ENCODE data around the gene CHRNA1. TPM values are rescaled to one million over a fixed set of nuclear protein-coding genes. Genes with fewer than 3 reads are reported as not detected.

Gene CHRNA1
- total RNA-seq, 1 experiment from 2014 or later: not detected

DNA sequence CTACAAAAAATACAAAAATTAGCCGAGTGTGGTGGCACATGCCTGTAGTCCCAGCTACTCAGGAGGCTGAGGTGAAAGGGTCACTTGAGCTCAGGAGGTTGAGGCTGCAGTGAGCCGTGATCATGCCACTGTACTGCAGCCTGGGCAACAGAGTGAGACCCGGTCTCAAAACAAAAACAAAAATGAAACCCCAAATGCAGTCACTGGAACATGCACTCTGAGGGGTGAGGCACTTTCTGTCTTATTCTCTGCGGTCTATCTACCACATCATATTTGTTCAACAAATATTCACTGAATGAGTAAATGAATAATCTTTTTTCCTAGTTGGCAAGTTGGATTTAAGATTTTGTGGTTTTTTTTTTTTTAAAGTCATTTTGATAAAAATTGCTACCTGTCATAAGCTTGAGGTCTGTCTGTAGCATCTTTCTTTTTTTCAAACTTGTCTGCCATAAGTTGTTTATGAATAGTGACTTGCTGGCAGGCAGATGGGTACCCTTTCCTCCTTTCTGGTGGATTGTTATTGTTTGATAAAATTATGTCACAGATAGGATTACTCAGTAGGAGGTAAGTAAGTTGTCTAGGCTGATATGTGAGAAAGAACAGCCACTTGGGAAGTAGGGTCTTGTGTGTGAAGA lies 11.8 kb downstream of the CHRNA1 start:
- TF ChIP-seq, protein P1, sequence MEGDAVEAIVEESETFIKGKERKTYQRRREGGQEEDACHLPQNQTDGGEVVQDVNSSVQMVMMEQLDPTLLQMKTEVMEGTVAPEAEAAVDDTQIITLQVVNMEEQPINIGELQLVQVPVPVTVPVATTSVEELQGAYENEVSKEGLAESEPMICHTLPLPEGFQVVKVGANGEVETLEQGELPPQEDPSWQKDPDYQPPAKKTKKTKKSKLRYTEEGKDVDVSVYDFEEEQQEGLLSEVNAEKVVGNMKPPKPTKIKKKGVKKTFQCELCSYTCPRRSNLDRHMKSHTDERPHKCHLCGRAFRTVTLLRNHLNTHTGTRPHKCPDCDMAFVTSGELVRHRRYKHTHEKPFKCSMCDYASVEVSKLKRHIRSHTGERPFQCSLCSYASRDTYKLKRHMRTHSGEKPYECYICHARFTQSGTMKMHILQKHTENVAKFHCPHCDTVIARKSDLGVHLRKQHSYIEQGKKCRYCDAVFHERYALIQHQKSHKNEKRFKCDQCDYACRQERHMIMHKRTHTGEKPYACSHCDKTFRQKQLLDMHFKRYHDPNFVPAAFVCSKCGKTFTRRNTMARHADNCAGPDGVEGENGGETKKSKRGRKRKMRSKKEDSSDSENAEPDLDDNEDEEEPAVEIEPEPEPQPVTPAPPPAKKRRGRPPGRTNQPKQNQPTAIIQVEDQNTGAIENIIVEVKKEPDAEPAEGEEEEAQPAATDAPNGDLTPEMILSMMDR (conservative IDR thresholded peaks at IDR 0.05): no peak
- Histone ChIP-seq H3K9ac (ENCODE audit: extremely low read depth, insufficient read length, low read length) (no peak overlapping the region), H3K23ac (ENCODE audit: insufficient read length, low read depth, low read length) (no peak overlapping the region), H3K79me2 (ENCODE audit: insufficient read depth, low read length) (no peaks in the 10 kb centered on the region), H4K91ac (ENCODE audit: insufficient read length, low read depth, low read length) (no peak overlapping the region), H3K27me3 (ENCODE audit: insufficient read depth, low read length) (no peaks in the 10 kb centered on the region), H3K23me2 (ENCODE audit: insufficient read length, low read depth, low read length, poor library complexity, severe bottlenecking) (no peaks in the 10 kb centered on the region), H4K8ac (replicated peaks; ENCODE audit: insufficient read length, low read depth, low read length) (no peak overlapping the region), H3K14ac (ENCODE audit: insufficient read depth, low read length) (no peak overlapping the region), H3K9me3 (ENCODE audit: control insufficient read depth, low read depth, low read length) (no peaks in the 10 kb centered on the region), H3T11ph (ENCODE audit: low read length) (no peak overlapping the region), H2BK20ac (ENCODE audit: low read depth, low read length, poor library complexity, severe bottlenecking) (no peak overlapping the region), H4K20me1 (ENCODE audit: control insufficient read depth, insufficient read depth, insufficient read length) (no peaks in the 10 kb centered on the region), H3K4me1 (ENCODE audit: insufficient read depth, low read length) (peaks cover 2% of the 10 kb centered on the region; the same call in 1 of the 2 replicates), H3K27ac (ENCODE audit: insufficient read length, low read depth, low read length) (no peak overlapping the region), H3K79me1 (ENCODE audit: insufficient read depth, low read depth, low read length, poor library complexity, severe bottlenecking) (no peaks in the 10 kb centered on the region), H3K56ac (ENCODE audit: insufficient read length, low read depth, low read length) (no peak overlapping the region), H3K4ac (ENCODE audit: low read depth, low read length) (no peak overlapping the region), H2AK5ac (ENCODE audit: insufficient read length, low read length) (no peak overlapping the region), H2BK5ac (ENCODE audit: insufficient read length, low read length) (no peak overlapping the region), H2BK120ac (ENCODE audit: low read depth, low read length, poor library complexity, severe bottlenecking) (no peak overlapping the region), H2BK12ac (ENCODE audit: insufficient read length, low read depth, low read length) (no peak overlapping the region), H2AFZ (ENCODE audit: low read length) (no peak overlapping the region), H2BK15ac (ENCODE audit: low read depth, low read length) (no peak overlapping the region), H3K18ac (ENCODE audit: insufficient read length, low read depth, low read length) (no peak overlapping the region), H3K4me2 (ENCODE audit: insufficient read depth, insufficient read length, low read length) (no peak overlapping the region), H4K5ac (ENCODE audit: insufficient read length, low read depth, low read length) (no peak overlapping the region)
- no peaks in the 10 kb centered on the region for H3K9me3 Mint-ChIP-seq
- H3K4me1 Mint-ChIP-seq: peaks cover 17 to 27% of the 10 kb centered on the region in 2 experiments
- H3K27ac Mint-ChIP-seq: no peak overlapping the region
- H3K36me3 Mint-ChIP-seq (ENCODE audit: insufficient read depth in 1 of 3, low read depth in 3 of 3): no peaks in the 10 kb centered on the region; a peak in 1 of 7 replicates
- WGBS (ENCODE audit: extremely low coverage, insufficient read length, low lambda C conversion rate): no CpG with 5 or more reads among the region's 4 CpGs
- DNase-seq: no peak
- H3K27me3 Mint-ChIP-seq (ENCODE audit: low read depth): no peaks in the 10 kb centered on the region
- H3K4me3 Mint-ChIP-seq: no peak overlapping the region

All from H9 (cell line).